GM08714 (cell line): ENCODE results near the gene BCOR.

Source experiments
- H3K4me3 ChIP-seq: fragments of 200-500 bp; sonication (Bioruptor generic); 2 replicates; pipeline ENCODE4 v1.5.1; 2014; ENCODE audit warnings: mild to moderate bottlenecking, low read length, inconsistent platforms
- ZNF274 ChIP-seq: IDR thresholded peaks from 2 replicates; pipeline ENCODE4 v1.6.1; 2012; ENCODE audit warnings: mild to moderate bottlenecking, low read depth, low read length

The BCOR gene

DNA sequence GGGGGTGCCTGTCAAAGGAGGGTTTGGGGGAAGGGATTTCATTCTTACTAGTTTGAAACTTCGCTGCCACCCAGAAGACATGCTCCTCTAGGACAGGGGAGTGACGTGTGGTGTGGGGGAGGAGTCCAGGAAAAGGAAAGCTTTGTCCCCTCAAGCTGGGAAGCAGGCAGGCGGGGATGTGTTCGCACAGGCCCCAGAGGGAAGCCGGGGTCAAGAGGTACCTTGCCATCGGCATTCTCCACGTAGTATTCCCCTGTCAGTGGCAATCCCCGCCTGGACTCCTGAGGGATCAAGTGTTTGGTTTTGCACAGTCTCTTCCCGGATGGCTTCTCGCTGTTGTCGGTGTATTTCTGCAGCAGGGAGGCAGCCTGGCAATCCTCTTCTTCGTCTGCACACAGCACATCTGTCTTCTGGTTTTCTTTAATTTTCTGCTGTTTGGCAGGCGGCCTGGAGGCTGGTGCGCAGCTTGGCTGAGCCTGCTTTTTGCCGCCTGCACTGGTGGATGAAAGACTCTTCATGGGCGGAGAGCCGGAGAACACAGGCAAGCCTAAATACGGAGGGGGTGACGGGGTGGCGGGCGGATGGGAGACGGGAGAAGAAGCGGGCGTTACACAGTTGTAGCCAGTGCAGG, 35.1 kb downstream of the BCOR start:
- TF ChIP-seq ZNF274 = no peak
- no peak overlapping the region for H3K4me3 ChIP-seq

DNA sequence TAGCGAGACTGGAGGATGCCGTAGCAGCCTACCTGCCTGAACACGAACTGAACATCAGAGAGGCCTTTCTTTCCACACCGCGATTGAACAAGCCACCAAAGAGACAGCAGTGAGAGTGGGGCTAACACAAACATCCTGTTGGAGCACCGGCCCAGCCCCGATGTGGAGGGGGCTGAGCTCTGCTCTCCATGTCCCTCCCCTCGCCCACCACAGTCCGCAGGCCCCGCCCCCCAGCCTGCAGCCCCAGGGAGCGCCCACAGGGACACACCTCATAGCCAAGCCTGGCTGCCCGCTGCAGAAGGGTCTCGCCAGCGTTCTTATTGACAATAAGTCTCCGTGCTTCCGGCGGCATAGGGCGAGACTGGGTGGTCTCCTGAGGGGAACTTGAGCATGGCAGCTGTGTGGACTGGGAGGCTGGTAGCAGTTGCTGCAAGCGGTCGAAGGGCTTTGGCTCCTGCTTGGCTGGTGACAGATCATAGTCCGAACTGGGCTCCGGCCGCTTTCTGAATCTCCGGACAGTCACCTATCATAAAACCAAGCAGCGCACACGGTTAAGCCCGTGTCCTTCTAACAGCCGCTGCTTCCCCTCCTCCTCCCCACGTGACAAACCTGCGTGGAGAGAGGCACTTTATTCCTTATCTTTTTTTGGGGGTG, 35.8 kb downstream of the BCOR start:
- H3K4me3 ChIP-seq = no peak overlapping the region
- TF ChIP-seq ZNF274 = no peak

DNA sequence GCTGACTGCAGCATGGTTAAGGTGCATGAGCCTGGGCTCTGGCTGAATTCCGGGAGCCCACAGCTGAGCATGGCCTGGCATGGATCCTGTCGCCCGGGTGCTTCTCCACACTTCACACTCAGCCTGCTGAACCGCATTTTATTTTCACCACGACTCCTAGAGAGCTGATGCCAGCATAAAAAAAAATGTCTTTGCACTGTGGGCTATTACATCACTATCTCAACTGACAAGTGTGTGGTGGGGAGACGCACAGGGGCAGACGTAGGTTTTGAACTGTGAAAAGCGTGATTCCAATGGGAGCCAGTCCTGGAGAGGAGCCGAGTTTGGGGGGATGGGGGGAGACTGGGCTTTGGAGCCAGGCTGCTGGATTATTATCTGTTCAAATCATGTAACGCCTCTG, 36.8 kb downstream of the BCOR start:
- TF ChIP-seq ZNF274 = no peak
- H3K4me3 ChIP-seq = no peak overlapping the region

DNA sequence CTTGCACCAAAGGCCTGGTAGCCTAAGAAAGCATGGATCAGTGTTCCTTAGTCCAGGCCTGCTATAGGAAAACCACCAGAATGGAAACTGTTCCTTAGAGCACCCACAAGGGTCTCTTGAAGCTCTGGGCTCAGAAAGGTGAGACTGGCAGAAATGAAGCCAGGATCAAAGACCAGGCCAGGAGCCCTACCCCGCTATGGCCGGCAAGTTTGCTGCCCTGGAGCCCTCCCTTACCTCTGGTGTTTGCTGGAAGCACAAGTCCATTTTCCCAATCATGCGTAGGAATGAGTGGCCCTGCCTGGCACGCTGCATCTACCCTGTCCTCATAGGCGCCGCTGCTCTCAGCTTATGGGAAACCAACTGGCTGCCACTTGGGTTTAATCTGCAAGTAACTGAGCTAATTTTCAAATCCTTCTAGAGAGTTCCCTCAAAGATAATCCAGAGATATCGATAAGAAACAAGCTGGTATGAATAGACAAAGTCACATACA, 37.4 kb downstream of the BCOR start:
- H3K4me3 ChIP-seq = no peak overlapping the region

DNA sequence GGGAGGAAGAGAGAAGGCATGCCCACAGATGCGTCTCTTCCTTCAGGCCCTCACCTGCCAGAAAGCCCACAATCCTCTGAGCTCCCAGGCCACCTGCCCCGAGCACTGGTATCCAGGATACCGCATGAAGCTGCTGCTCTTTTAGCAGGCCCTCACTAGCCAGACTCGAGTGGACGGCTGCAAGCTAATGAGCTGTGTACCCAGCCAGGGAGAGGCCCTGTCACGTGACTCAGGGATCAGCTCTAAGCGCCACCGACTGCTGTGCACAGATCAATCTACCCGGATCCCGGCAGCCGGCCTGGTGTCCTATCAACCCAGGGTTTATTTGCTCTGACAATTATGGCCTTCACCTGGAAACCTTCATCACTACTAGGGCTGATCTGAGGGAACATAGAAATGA, 39.0 kb downstream of the BCOR start:
- no peak for TF ChIP-seq ZNF274
- no peak overlapping the region for H3K4me3 ChIP-seq

More for the DNA sequence above, 37.4 kb downstream of the BCOR start:
- TF ChIP-seq ZNF274 = no peak

DNA sequence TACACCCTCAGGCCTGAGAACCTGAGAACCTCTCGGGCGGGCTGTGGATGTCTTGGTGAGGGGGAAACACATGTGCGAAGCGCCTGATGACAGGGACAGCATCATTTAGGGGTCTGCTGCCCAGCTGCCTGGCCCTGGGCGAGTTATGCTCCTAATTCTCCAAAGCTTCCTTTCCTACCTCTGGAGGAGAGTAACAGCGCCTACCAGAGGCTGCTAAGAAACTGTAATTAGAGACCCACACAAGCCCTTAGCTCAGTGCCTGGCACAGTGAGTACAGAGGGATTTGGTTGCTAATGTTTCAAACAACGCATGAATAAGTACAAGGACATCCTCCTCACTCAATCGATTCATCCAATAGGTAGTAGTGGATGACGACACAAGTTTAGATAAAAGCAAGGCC, 40.4 kb downstream of the BCOR start:
- no peak overlapping the region for H3K4me3 ChIP-seq
- no peak for TF ChIP-seq ZNF274

DNA sequence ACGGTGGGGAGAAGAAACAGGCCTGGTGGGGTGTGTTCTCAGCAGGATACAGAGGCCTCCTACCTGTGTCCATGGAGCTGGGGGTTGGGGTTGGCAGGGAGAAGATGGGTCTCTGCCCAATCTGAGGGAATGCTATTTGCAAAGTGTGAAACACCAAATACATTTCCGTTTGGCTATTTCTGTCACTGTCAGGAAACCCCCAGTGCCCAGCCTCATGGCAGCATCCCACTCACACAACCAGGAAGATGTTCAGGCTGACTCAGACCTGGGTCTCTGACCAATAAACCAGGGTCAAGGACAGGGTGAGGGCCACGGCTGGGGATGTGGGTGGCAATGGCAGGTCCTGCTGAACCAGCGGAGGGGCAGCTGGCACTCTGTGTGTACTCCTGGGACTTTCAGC, 41.3 kb downstream of the BCOR start:
- no peak overlapping the region for H3K4me3 ChIP-seq
- TF ChIP-seq ZNF274 = no peak

DNA sequence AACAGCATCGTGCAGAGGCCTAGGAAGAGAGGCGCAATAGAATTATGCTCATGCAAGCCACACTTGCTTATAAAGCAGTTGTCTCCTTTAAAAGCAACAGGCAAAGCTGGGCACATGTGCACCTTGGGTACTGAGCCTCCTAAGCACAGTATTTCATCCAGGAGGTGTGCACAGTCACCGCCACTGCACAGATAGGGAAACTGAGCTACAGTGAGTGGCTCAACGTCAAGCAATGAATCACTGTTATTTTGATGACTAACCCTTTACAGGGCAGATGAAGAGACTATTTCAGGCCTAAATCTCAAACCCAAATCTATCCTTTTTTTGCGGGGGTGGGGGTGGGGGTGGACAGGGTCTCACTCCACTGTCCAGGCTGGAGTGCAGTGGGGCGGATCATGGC, 42.3 kb downstream of the BCOR start:
- H3K4me3 ChIP-seq = no peak overlapping the region
- no peak for TF ChIP-seq ZNF274

DNA sequence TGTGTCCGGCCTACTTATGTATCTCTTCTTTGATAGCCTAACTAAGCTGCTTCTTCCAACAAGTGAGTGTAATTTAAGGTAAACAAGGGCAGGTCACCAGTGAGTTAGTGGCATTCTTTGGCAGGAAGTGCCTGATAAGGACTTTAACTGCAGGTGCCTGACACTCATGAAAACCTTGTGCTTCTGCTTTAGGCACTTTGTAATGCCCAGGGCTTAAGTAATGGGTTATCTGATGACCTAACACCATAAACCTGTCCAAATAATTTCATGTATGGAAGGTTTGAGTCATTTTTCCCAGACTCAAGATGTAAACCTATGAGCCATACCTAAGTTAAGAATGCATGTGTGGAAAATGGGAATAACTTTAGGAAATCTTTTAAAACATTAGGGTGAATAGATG, 43.0 kb downstream of the BCOR start:
- TF ChIP-seq ZNF274 = no peak
- H3K4me3 ChIP-seq = no peak overlapping the region

DNA sequence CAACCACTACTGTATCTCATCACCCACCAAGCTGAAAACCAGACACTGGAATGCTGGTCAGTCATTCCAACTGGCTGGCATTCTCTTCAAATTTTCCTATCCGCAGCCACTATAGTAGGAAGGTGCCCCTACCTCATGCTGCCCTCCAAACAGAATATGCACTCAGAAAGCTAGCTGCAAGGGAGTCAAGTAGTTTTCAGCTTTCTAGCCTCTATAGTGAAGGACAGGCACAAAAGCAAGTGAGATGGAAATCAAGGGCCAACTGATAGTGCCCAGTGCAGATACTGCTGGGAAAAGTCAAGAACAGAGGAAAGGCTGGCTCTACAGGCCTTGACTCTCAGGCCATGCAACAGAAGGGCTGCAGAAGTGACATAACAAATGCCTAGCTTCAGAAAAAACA, 47.2 kb downstream of the BCOR start:
- TF ChIP-seq ZNF274 = no peak
- H3K4me3 ChIP-seq = no peak overlapping the region

DNA sequence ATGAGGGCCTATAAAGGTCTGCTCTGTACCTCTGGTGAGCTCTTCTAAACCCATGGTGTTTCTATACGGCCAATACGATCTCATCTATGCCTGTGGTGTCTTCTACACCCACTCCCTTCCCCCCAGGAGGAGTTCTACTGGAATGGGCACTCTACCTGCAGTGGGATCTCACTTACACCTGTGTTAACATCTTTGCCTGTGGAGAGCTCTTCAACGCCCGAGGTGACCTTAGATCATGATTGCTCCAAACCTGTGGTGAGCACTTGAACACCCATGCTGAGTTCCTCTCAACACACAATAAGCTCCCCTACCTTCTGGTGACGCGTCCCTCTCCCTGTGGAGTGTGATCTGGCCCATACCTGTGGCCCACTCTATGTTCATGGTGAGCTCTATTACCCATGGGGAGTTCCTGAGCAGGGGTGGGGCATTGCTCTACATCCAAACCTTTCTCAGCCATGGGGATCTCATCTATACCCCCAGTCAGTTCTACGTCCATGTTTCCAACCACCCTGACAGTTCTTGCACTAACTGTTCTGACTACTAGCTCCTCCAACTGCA, 48.6 kb downstream of the BCOR start:
- no peak overlapping the region for H3K4me3 ChIP-seq
- TF ChIP-seq ZNF274 = no peak

DNA sequence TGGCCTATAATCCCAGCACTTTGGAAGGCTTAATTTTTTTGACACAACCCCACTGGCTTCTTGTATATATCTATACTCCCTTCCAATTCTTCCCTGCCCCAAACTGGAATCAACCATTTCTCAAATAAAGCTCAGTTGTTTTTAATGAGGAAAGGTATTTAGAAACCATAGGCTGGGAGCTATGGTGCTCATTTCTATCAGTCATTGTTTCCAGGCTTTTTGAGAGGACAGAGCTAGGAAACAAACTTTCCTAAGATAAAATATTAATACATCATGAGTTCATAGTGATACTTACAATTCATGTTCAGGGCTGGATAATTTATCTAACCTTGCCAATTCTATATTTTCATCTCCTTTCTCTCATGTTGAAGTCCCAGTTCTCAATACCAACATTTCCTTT, 50.3 kb downstream of the BCOR start:
- no peak for TF ChIP-seq ZNF274
- H3K4me3 ChIP-seq = no peak overlapping the region

DNA sequence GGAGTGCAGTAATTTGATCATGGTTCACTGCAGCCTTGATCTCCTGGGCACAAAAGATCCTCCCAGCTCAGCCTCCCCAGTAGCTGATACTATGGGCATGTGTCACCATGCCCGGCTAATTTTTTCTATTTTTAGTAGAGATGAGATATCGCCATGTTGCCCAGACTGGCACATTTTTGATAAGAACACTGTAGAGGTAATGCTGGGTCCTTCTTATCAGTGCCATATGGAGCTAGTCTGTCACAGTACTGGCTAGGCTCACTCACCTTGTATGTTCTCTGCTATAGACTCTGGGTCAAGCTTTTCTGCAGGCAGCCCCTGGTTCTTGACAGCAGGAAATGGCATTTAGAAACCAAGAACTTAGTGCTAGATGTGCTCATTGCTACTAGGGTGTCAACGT, 53.9 kb downstream of the BCOR start:
- no peak overlapping the region for H3K4me3 ChIP-seq
- TF ChIP-seq ZNF274 = no peak

DNA sequence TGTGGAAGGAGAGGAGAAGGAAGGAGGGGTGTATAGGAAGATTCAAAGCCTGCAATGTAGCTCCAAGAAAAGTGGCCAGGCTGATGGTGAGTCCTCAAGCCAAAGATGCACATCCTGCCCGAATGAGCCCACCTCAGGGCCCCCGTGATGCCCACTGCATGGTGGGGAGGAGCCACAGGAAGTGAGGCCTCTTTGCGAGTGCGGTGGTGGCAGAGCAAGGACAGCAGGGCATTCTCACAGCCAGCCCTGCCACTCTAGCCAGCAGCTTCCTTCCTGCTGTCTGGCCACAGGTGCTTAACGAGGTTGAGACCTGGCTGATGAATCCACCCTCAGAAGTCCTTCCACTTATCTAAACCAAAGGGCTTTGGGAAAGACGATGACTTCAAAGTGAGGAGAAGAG, 55.8 kb downstream of the BCOR start:
- H3K4me3 ChIP-seq = no peak overlapping the region
- TF ChIP-seq ZNF274 = no peak

DNA sequence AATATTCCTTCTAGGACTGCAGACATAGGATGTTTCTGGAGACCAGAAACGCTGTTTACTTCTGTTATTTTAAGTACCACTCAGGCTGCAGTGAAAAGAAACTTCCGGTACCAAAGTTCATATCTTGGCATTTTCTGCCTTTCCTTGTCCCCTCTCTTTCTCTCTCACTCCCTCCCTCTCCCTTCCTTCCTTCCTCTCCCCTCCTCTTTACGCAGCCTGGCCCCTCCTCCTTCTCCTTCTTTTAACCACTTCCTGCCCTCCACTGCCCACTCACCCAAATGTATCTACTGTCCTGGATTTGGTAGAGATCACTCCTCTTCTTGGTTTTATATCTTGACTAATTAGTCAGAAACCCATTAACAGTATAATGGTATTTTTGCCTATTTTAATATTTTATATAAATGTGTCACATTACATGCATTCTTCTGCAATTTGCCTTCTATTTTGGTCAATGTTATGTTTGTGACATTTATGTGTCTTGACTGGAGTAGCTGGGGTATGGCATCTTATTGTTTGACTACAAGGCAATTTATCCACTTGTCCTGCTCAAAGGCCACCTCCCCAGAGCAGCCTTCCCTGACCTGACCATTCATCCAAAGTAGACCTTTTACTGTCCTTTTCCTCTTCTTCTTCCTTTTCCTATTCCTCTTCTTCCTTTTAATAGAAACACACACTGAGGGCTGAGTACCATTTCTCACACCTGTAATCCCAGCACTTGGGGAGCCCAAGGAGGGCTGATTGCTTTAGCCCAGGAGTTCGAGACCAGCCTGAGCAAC, 56.9 kb downstream of the BCOR start:
- no peak overlapping the region for H3K4me3 ChIP-seq
- TF ChIP-seq ZNF274 = no peak

DNA sequence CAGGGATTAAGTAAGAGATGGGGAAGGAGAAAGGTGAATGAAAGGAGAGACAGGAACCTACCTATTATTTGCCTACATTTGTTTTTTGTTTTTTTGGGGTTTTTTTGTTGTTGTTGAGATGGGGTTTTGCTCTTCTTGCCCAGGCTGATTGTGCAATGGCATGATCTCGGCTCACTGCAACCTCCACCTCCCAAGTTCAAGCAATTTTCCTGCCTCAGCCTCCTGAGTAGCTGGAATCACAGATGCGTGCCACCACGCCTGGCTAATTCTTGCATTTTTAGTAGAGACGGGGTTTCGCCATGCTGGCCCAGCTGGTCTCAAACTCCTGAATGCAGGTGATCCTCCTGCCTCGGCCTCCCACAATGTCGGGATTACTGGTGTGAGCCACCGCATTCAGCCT, 57.9 kb downstream of the BCOR start:
- no peak overlapping the region for H3K4me3 ChIP-seq
- TF ChIP-seq ZNF274 = no peak
